Keratinocyte (primary cell): ENCODE measurements around the gene MRFAP1. TPM values are rescaled to one million over a fixed set of nuclear protein-coding genes. Genes with fewer than 3 reads are reported as not detected.

ENCODE experiments used
- DNase-seq: peaks from one replicate; pipeline ENCODE4 v3.0.0-alpha.2; 2011; ENCODE audit warnings: low read depth, missing footprints, low spot score
- FAIRE-seq: peaks from 2 replicates; lab custom pipeline; 2011; peaks lifted over from hg19 to GRCh38; lab: Jason Lieb, UNC
- H2AFZ ChIP-seq: 2 replicates; pipeline ENCODE4 v1.6.0; 2012; ENCODE audit warnings: low read length, control low read depth, inconsistent platforms; ENCODE audit not compliant: control insufficient read depth
- H3K27ac ChIP-seq: 2 replicates; pipeline ENCODE4 v1.5.1; 2011; ENCODE audit warnings: low read length; ENCODE audit not compliant: control insufficient read depth, insufficient read depth
- H3K27me3 ChIP-seq: 3 replicates; pipeline ENCODE4 v1.6.0; 2011; ENCODE audit warnings: low read length; ENCODE audit not compliant: control insufficient read depth, insufficient read depth; ENCODE audit errors: extremely low read depth
- H3K36me3 ChIP-seq, 2 experiments: 2 replicates in 1 of 2; 3 replicates in 1 of 2; pipeline ENCODE4 v1.5.1; 2011; ENCODE audit warnings: low read length in 2 of 2, mild to moderate bottlenecking in 1 of 2; ENCODE audit not compliant: control insufficient read depth in 2 of 2, insufficient read depth in 2 of 2; ENCODE audit errors: extremely low read depth in 1 of 2
- H3K4me1 ChIP-seq: 3 replicates; pipeline ENCODE4 v1.5.1; 2011; ENCODE audit warnings: low read length; ENCODE audit not compliant: control insufficient read depth, insufficient read depth; ENCODE audit errors: extremely low read depth
- H3K4me2 ChIP-seq: 3 replicates; pipeline ENCODE4 v1.6.0; 2011; ENCODE audit warnings: low read depth, low read length; ENCODE audit not compliant: control insufficient read depth, insufficient read depth; ENCODE audit errors: extremely low read depth
- H3K4me3 ChIP-seq, 3 experiments: fragments of 200-600 bp in 1 of 3; sonication (generic) in 1 of 3; 2 replicates in 2 of 3; 3 replicates in 1 of 3; pipeline ENCODE4 v1.5.1; 2011 to 2016; ENCODE audit warnings: low read length in 3 of 3, mild to moderate bottlenecking in 3 of 3, control low read depth in 2 of 3, inconsistent platforms in 1 of 3, low read depth in 1 of 3, mixed read lengths in 1 of 3, mixed run types in 1 of 3, moderate library complexity in 1 of 3; ENCODE audit not compliant: control insufficient read depth in 2 of 3, insufficient read depth in 2 of 3; ENCODE audit errors: extremely low read depth in 1 of 3
- H3K79me2 ChIP-seq: 2 replicates; pipeline ENCODE4 v1.6.0; 2012; ENCODE audit warnings: low read length; ENCODE audit not compliant: control insufficient read depth, insufficient read depth
- H3K9ac ChIP-seq: 3 replicates; pipeline ENCODE4 v1.6.0; 2011; ENCODE audit warnings: low read length; ENCODE audit not compliant: control insufficient read depth, insufficient read depth; ENCODE audit errors: extremely low read depth
- H3K9me1 ChIP-seq: 3 replicates; pipeline ENCODE4 v1.6.0; 2011; ENCODE audit warnings: low read length; ENCODE audit not compliant: control insufficient read depth, insufficient read depth; ENCODE audit errors: extremely low read depth
- H3K9me3 ChIP-seq: 2 replicates; pipeline ENCODE4 v1.5.1; 2012; ENCODE audit warnings: low read depth, low read length; ENCODE audit not compliant: control insufficient read depth
- H4K20me1 ChIP-seq: 3 replicates; pipeline ENCODE4 v1.6.0; 2011; ENCODE audit warnings: low read length; ENCODE audit not compliant: control insufficient read depth, insufficient read depth; ENCODE audit errors: extremely low read depth
- CTCF ChIP-seq, 3 experiments: IDR thresholded peaks in 1 of 3; conservative IDR thresholded peaks in 1 of 3; optimal IDR thresholded peaks in 1 of 3; 2 replicates in 2 of 3; 3 replicates in 1 of 3; pipeline versions ENCODE3 to v1.5.1; 2011; ENCODE audit warnings: low read length in 3 of 3, mild to moderate bottlenecking in 3 of 3, moderate library complexity in 2 of 3, control low read depth in 1 of 3, inconsistent platforms in 1 of 3; ENCODE audit not compliant: insufficient read depth in 2 of 3; ENCODE audit errors: extremely low read depth in 1 of 3
- EZH2 ChIP-seq: IDR thresholded peaks from one replicate; pipeline ENCODE4 v1.6.1; 2012; ENCODE audit warnings: inconsistent platforms, mild to moderate bottlenecking, low read length, moderate library complexity
- dilution Hi-C: fragments of 300-500 bp; cut with MboI; formaldehyde crosslinking; loops from one replicate; pipeline ENCODE4 v1.7.0; 2020; ENCODE audit warnings: low sequenced_read_pairs; ENCODE audit not compliant: extremely low pct_ligation_motif_present
- polyA plus RNA-seq, 5 experiments: library from polyadenylated mRNA; depleted of rRNA in 3 of 5; stranded (reverse) in 3 of 5; stranded (forward) in 1 of 5; unstranded in 1 of 5; fragments of >200 nt; gene quantifications; 1 replicate in 1 of 5; 2 replicates in 3 of 5; 3 replicates in 1 of 5; pipeline versions ENCODE4 v1.2.1 to v1.2.3, GENCODE V29; 2011 to 2012; ENCODE audit warnings: missing spikeins in 2 of 5, low read depth in 1 of 5, low replicate concordance in 1 of 5

MRFAP1 gene
- polyA plus RNA-seq, 1 donor (not counting 4 experiments of a cell fraction or from before 2014, with no cell fraction given): 275 TPM

- TF ChIP-seq CTCF (optimal IDR thresholded peaks at IDR 0.05 in 1 of 3, IDR thresholded peaks at IDR 0.05 in 1 of 3, conservative IDR thresholded peaks at IDR 0.05 in 1 of 3; ENCODE audit: extremely low read depth in 1 of 3, insufficient read depth in 2 of 3, low read length in 3 of 3) (no peak), EZH2 (no peak)
- H3K9ac ChIP-seq: no peak overlapping the region
- no peak overlapping the region for H3K4me3 ChIP-seq
- no peaks in the 10 kb centered on the region for H3K36me3 ChIP-seq
- FAIRE-seq (no peak), DNase-seq (no peak)
- no peaks in the 10 kb centered on the region for H3K79me2 ChIP-seq
- dilution Hi-C loops: no loop called here
- H3K9me3 ChIP-seq: no peaks in the 10 kb centered on the region
- H3K27ac ChIP-seq: no peak overlapping the region
- H3K4me2 ChIP-seq: no peak overlapping the region
- H4K20me1 ChIP-seq: no peaks in the 10 kb centered on the region
- H3K27me3 ChIP-seq: no peaks in the 10 kb centered on the region
- H3K4me1 ChIP-seq: peaks cover under 1% of the 10 kb centered on the region
- H2AFZ ChIP-seq: no peak overlapping the region
- no peaks in the 10 kb centered on the region for H3K9me1 ChIP-seq
Observed at GRCh38 chr4:6682862-6683590, 42.5 kb downstream of the MRFAP1 start.

- no peak for FAIRE-seq
- no peaks in the 10 kb centered on the region for H3K36me3 ChIP-seq
- H3K4me1 ChIP-seq: peaks cover 17% of the 10 kb centered on the region
- no peak for TF ChIP-seq EZH2
- no peak for TF ChIP-seq CTCF (optimal IDR thresholded peaks at IDR 0.05 in 1 of 3, IDR thresholded peaks at IDR 0.05 in 1 of 3, conservative IDR thresholded peaks at IDR 0.05 in 1 of 3; ENCODE audit: extremely low read depth in 1 of 3, insufficient read depth in 2 of 3, low read length in 3 of 3)
- no peaks in the 10 kb centered on the region for H4K20me1 ChIP-seq
- dilution Hi-C loops: no loop called here
- H2AFZ ChIP-seq: no peak overlapping the region
- H3K27me3 ChIP-seq: no peaks in the 10 kb centered on the region
- no peak overlapping the region for H3K4me2 ChIP-seq
- H3K9ac ChIP-seq: no peak overlapping the region
- no peaks in the 10 kb centered on the region for H3K9me1 ChIP-seq
- no peaks in the 10 kb centered on the region for H3K9me3 ChIP-seq
- H3K79me2 ChIP-seq: no peaks in the 10 kb centered on the region
- DNase-seq: no peak
- no peak overlapping the region for H3K27ac ChIP-seq
- no peak overlapping the region for H3K4me3 ChIP-seq
Observed at GRCh38 chr4:6684656-6685055, 44.2 kb downstream of the MRFAP1 start.
